Prostate gland (tissue), 2 donors: Measurements from ENCODE around the gene CHST15. TPM values are rescaled to one million over a fixed set of nuclear protein-coding genes. Genes with fewer than 3 reads are reported as not detected.
"Not testable (repeated sequence)": the region's sequence is repeated elsewhere in the genome, so short reads cannot be mapped to it uniquely, and the experiment has no call there.

Experiments
- DNase-seq: peaks from one replicate; pipeline ENCODE4 v3.0.0-alpha.2; 2019; ENCODE audit warnings: low spot score
- H3K27ac ChIP-seq, 2 donors: fragments of 200-600 bp; sonication (generic); 2 replicates each; pipeline ENCODE4 v1.5.1; 2017 to 2019
- H3K27me3 ChIP-seq: fragments of 200-600 bp; sonication (generic); replicated peaks from 2 replicates; pipeline ENCODE4 v1.5.1; 2019; ENCODE audit not compliant: insufficient read depth
- H3K36me3 ChIP-seq, 2 donors: fragments of 200-600 bp; sonication (generic); 1 replicate in 1 of 2; 2 replicates in 1 of 2; pipeline versions ENCODE4 v1.5.1 to v1.8.1; 2017 to 2019
- H3K4me1 ChIP-seq: fragments of 200-600 bp; sonication (generic); replicated peaks from 2 replicates; pipeline ENCODE4 v1.5.1; 2019
- H3K4me3 ChIP-seq, 2 donors: fragments of 200-600 bp; sonication (generic); 2 replicates each; pipeline ENCODE4 v1.5.1; 2017 to 2019
- H3K9me3 ChIP-seq: fragments of 200-600 bp; sonication (generic); 2 replicates; pipeline ENCODE4 v1.5.1; 2017
- CTCF ChIP-seq, 4 experiments: fragments of 200-600 bp in 2 of 4; fragments of 450-650 bp in 2 of 4; sonication (generic) in 2 of 4; IDR thresholded peaks; 1 replicate in 3 of 4; 2 replicates in 1 of 4; pipeline ENCODE4 v1.5.1; 2016 to 2019; ENCODE audit warnings: antibody characterized with exemption in 4 of 4, mild to moderate bottlenecking in 2 of 4, moderate library complexity in 2 of 4
- POLR2A ChIP-seq: fragments of 450-650 bp; IDR thresholded peaks from one replicate; pipeline ENCODE4 v1.6.1; 2016; ENCODE audit warnings: antibody characterized with exemption, mild to moderate bottlenecking
- POLR2AphosphoS5 ChIP-seq: sonication (generic); formaldehyde crosslinking; IDR thresholded peaks from one replicate; pipeline ENCODE4 v1.6.1; 2017; ENCODE audit warnings: antibody characterized with exemption
- WGBS: methylation state at CpG from one replicate; pipeline ENCODE4 v1.1.5; 2018; 5-methylcytosine and 5-hydroxymethylcytosine counted together
- intact Hi-C: fragments of 100-400 bp; cut with DNase I; formaldehyde crosslinking; loops from one replicate; pipeline ENCODE4 v1.14.2; 2022
- total RNA-seq, 2 donors: library from RNA; depleted of rRNA; stranded (reverse); fragments of >200 nt; gene quantifications; one replicate each; pipeline ENCODE4 v1.1.0, GENCODE V29; 2016

CHST15 gene
- total RNA-seq, 2 donors from 2014 or later: 13.9 to 26.0 TPM

- no peak overlapping the region for H3K27ac ChIP-seq
- peaks cover 3% of the 10 kb centered on the region for H3K27me3 ChIP-seq
- 83% methylated on average over 4 of the region's 4 CpGs for WGBS
- TF ChIP-seq POLR2AphosphoS5 (no peak), POLR2A (no peak), CTCF (IDR thresholded peaks at IDR 0.05) (no peak)
- intact Hi-C loops: loop anchor here (10.0 kb wide), 1 partner anchor 285 kb away; no protein-coding TSS in a partner anchor
- no peak for DNase-seq
- H3K9me3 ChIP-seq: no peaks in the 10 kb centered on the region
- H3K36me3 ChIP-seq: no peaks in the 10 kb centered on the region
- no peaks in the 10 kb centered on the region for H3K4me1 ChIP-seq
- H3K4me3 ChIP-seq: no peak overlapping the region
Measured at GRCh38 chr10:124099604-124100003, 6.2 kb upstream of the CHST15 start.

DNA sequence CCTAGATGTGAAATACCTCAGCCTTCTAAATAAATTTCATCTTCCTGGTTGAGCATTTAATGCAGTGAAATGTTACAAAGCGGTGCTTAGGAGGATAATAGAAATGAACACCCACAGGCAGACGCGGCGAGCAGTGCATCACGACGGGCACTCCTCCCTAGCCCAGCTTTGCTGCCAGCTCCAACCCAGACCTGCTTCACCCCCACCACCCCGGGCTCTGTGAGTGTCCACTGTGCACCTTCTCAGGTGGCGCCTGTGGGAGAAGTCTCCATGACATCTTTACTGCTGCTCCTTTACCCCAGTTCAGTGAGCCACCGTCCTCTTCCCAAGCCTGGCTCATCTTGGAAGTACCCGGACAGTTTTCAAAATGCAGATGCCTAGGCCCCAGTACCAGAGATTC, 5.2 kb upstream of the CHST15 start:
- Histone ChIP-seq H3K4me1 (no peaks in the 10 kb centered on the region), H3K4me3 (no peak overlapping the region), H3K27me3 (peaks cover 3% of the 10 kb centered on the region), H3K36me3 (no peaks in the 10 kb centered on the region), H3K27ac (no peak overlapping the region), H3K9me3 (no peaks in the 10 kb centered on the region)
- WGBS: 63% methylated on average over 10 of the region's 10 CpGs
- no peak for TF ChIP-seq CTCF (IDR thresholded peaks at IDR 0.05)
- TF ChIP-seq POLR2AphosphoS5: no peak
- no peak for TF ChIP-seq POLR2A
- intact Hi-C loops: loop anchor here (10.0 kb wide), 1 partner anchor 286 kb away; no protein-coding TSS in a partner anchor
- no peak for DNase-seq

DNA sequence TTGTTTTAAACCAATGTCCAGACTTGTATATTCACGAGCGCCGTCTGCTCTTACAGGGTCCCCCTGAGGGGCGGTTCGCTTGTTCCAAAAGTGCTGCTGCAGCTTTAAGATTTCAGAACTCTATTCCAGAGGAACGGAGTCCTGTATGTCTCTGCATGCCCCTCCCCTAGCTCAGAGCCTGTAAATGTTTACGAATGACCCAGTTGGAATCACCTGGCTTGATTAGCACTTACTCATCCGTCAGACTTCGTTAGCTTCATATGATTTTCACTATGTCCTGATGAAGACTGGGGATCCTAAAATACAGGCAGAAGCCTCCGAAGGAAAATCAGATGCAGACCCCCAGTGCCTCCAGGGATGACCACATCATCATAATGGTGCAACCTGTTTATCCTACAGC, 4.5 kb upstream of the CHST15 start:
- TF ChIP-seq CTCF (IDR thresholded peaks at IDR 0.05): no peak
- TF ChIP-seq POLR2AphosphoS5: no peak
- TF ChIP-seq POLR2A: no peak
- H3K4me1 ChIP-seq: no peaks in the 10 kb centered on the region
- H3K4me3 ChIP-seq: no peak overlapping the region
- H3K27me3 ChIP-seq: peaks cover 3% of the 10 kb centered on the region
- H3K36me3 ChIP-seq: no peaks in the 10 kb centered on the region
- H3K27ac ChIP-seq: no peak overlapping the region
- no peak for DNase-seq
- no peaks in the 10 kb centered on the region for H3K9me3 ChIP-seq
- 24% methylated on average over 10 of the region's 10 CpGs for WGBS
- intact Hi-C loops: loop anchor here (10.0 kb wide), 1 partner anchor 287 kb away; no protein-coding TSS in a partner anchor

GRCh38 chr10:124096494-124096893, 3.1 kb upstream of the CHST15 start:
- H3K9me3 ChIP-seq: no peaks in the 10 kb centered on the region
- TF ChIP-seq POLR2A (no peak), CTCF (IDR thresholded peaks at IDR 0.05) (no peak), POLR2AphosphoS5 (no peak)
- peaks cover 3% of the 10 kb centered on the region for H3K27me3 ChIP-seq
- no peak overlapping the region for H3K27ac ChIP-seq
- 56% methylated on average over 2 of the region's 2 CpGs for WGBS
- no peak overlapping the region for H3K4me3 ChIP-seq
- peaks cover 7% of the 10 kb centered on the region for H3K4me1 ChIP-seq
- intact Hi-C loops: loop anchor here (10.0 kb wide), 1 partner anchor 288 kb away; no protein-coding TSS in a partner anchor
- no peaks in the 10 kb centered on the region for H3K36me3 ChIP-seq
- DNase-seq: no peak

DNA sequence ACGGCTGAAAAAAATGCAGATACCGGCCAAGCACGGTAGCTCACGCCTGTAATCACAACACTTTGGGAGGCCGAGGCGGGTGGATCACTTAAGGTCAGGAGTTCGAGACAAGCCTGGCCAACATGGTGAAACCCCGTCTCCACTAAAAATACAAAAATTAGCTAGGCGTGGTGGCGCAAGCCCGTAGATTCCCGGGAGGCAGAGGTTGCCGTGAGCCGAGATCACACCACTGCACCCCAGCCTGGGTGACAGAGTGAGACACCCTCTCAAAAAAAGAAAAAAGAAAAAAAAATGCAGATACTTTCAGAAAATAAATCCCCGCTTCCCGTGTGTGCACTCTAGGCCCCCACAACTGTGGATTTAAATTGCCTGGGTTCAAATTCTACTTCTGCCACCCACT, 2.4 kb upstream of the CHST15 start:
- WGBS: 86% methylated on average over 16 of the region's 16 CpGs
- not testable (repeated sequence) for H3K27ac ChIP-seq, DNase-seq, H3K4me1 ChIP-seq, H3K27me3 ChIP-seq, H3K4me3 ChIP-seq, H3K36me3 ChIP-seq, H3K9me3 ChIP-seq
- intact Hi-C loops: loop anchor here (10.0 kb wide), 1 partner anchor 289 kb away; no protein-coding TSS in a partner anchor
